ENCODE measurements around the gene H6PD.

- no peak for TF ChIP-seq CTCF (IDR thresholded peaks at IDR 0.05)
- no peak for TF ChIP-seq POLR2A (IDR thresholded peaks at IDR 0.05)
- TF ChIP-seq POLR2AphosphoS5 (IDR thresholded peaks at IDR 0.05) = no peak
- TF ChIP-seq EP300 (IDR thresholded peaks at IDR 0.05) = no peak
Measured at GRCh38 chr1:9282696-9282955, 48.1 kb downstream of the H6PD start.

Measured in gastroesophageal sphincter (tissue), 3 donors.